ENCODE results near the gene UBE2S. TPM values are rescaled to one million over a fixed set of nuclear protein-coding genes. Genes with fewer than 3 reads are reported as not detected.

The UBE2S gene
- total and polyA plus RNA-seq, 2 of the 8 experiments (the other 6 are each of a cell fraction or from before 2014, with no cell fraction given) = 398 to 530 TPM

DNA sequence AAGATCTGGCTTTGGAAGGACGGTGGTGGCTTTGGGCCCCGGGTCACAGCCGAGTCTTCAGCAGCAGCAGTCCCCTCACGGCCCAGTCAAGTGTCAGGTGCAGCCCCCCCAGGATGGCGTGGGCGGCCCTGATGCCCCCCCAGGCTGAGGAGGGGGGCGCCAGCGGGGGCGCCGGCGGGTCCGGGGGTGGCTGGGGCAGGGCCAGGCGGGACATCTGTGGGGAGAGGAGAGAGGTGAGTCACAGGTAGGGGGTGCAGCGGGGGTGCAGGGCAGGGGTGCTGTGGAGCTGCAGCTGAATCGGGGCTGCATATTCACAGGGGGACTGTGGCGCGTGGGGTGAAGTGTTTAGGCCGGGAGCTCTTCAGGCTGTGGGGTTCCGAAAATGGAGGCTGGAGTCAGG is 41.6 kb downstream of the UBE2S start:
- H3K27me3 ChIP-seq (replicated peaks in 1 of 4; ENCODE audit: control insufficient read depth in 3 of 4, extremely low read depth in 1 of 4, insufficient read depth in 3 of 4, low read length in 3 of 4) = peaks cover 4 to 28% (median 25%) of the 10 kb centered on the region in 4 experiments
- no peak overlapping the region for H2BK15ac ChIP-seq (ENCODE audit: low read length)
- H2AFZ ChIP-seq (ENCODE audit: low read length) = no peak overlapping the region
- H3K14ac ChIP-seq (ENCODE audit: insufficient read length) = no peak overlapping the region
- H3K18ac ChIP-seq (ENCODE audit: extremely low read depth, low read length) = no peak overlapping the region
- H3K79me2 ChIP-seq (ENCODE audit: control insufficient read depth in 1 of 2, insufficient read depth in 2 of 2, low read length in 2 of 2) = no peaks in the 10 kb centered on the region
- no peak overlapping the region for H4K5ac ChIP-seq (ENCODE audit: insufficient read length, low read depth, low read length)
- no peak overlapping the region for H2BK12ac ChIP-seq (ENCODE audit: low read depth, low read length)
- H3K27ac ChIP-seq (ENCODE audit: low read depth, low read length) = no peak overlapping the region
- H4K8ac ChIP-seq (ENCODE audit: extremely low read depth, insufficient read depth, low read length) = peak overlapping the region; percentile 41
- no peak overlapping the region for H3K23ac ChIP-seq (ENCODE audit: insufficient read length)
- CTCF ChIA-PET (ENCODE audit: partially characterized antibody) = interaction anchor here (0.5 to 1.6 kb wide), 7 partner anchors 10 to 187 kb away, joined by 3 to 9 read pairs (median 4); no protein-coding TSS in a partner anchor
- H3K4me1 ChIP-seq (replicated peaks in 1 of 4; ENCODE audit: control insufficient read depth in 3 of 4, insufficient read depth in 4 of 4, low read length in 3 of 4) = peaks cover 0 to 23% (median 17%) of the 10 kb centered on the region in 4 experiments; a peak in 6 of 7 replicates
- no peak overlapping the region for H2BK120ac ChIP-seq (replicated peaks; ENCODE audit: low read depth, low read length)
- no peaks in the 10 kb centered on the region for H3K79me1 ChIP-seq (ENCODE audit: low read depth, low read length)
- H3K9me3 ChIP-seq (ENCODE audit: insufficient read depth in 2 of 2, low read depth in 1 of 2, low read length in 1 of 2) = no peaks in the 10 kb centered on the region
- DNase-seq (ENCODE audit: low read depth in 1 of 2, low spot score in 2 of 2) = no peak
- no peak for FAIRE-seq
- no peak overlapping the region for H3K9ac ChIP-seq (replicated peaks in 1 of 4; ENCODE audit: extremely low read depth in 1 of 4, low read depth in 3 of 4, low read length in 3 of 4)
- peaks cover 9% of the 10 kb centered on the region; the same call in 1 of the 2 replicates for H3K23me2 ChIP-seq (ENCODE audit: low read depth, low read length)
- POLR2A ChIA-PET (ENCODE audit: partially characterized antibody) = interaction anchor here (0.6 to 1.6 kb wide), 9 partner anchors 9 to 86 kb away, joined by 3 to 9 read pairs (median 3); partner anchors contain the start of genes HSPBP1, TMEM190, TMEM238 and UBE2S
- no peak for TF ChIP-seq YY1 (IDR thresholded peaks at IDR 0.05; ENCODE audit: low read depth, low read length)
- TF ChIP-seq NRF1 (IDR thresholded peaks at IDR 0.05; ENCODE audit: low read depth, low read length) = no peak
- TF ChIP-seq RBBP5 (IDR thresholded peaks at IDR 0.05; ENCODE audit: borderline replicate concordance, low read depth, low read length) = no peak
- no peak for TF ChIP-seq KDM1A (IDR thresholded peaks at IDR 0.05; ENCODE audit: borderline replicate concordance, low read length)
- TF ChIP-seq TEAD4 (IDR thresholded peaks at IDR 0.05; ENCODE audit: low read depth, low read length) = no peak
- no peak for TF ChIP-seq SUZ12 (IDR thresholded peaks at IDR 0.05; ENCODE audit: low read length)
- no peak for TF ChIP-seq RAD21 (IDR thresholded peaks at IDR 0.05 in 1 of 2, conservative IDR thresholded peaks at IDR 0.05 in 1 of 2; ENCODE audit: low read depth in 2 of 2, low read length in 2 of 2)
- no peak for TF ChIP-seq CHD2 (IDR thresholded peaks at IDR 0.05; ENCODE audit: low read length)
- no peak for TF ChIP-seq TAF1 (IDR thresholded peaks at IDR 0.05; ENCODE audit: low read depth, low read length)
- TF ChIP-seq EGR1 (IDR thresholded peaks at IDR 0.05; ENCODE audit: borderline replicate concordance, low read depth, low read length) = no peak
- no peaks in the 10 kb centered on the region for H4K20me1 ChIP-seq (replicated peaks in 1 of 2; ENCODE audit: control insufficient read depth in 1 of 2, insufficient read depth in 2 of 2, low read length in 2 of 2)
- no peak overlapping the region for H3K56ac ChIP-seq (replicated peaks; ENCODE audit: insufficient read length, low read depth, low read length)
- no peak overlapping the region for H2BK5ac ChIP-seq (ENCODE audit: low read depth, low read length)
- no peak overlapping the region for H2AK5ac ChIP-seq (ENCODE audit: low read depth, low read length)
- H3K4me2 ChIP-seq (ENCODE audit: insufficient read depth in 1 of 2, low read depth in 2 of 2, low read length in 2 of 2) = no peak overlapping the region
- no peaks in the 10 kb centered on the region for H3K36me3 ChIP-seq (ENCODE audit: control insufficient read depth in 2 of 4, insufficient read depth in 4 of 4, low read length in 3 of 4)
- no peak overlapping the region for H2BK20ac ChIP-seq (ENCODE audit: low read length)
- H3K4ac ChIP-seq (replicated peaks; ENCODE audit: insufficient read length, low read depth, low read length) = no peak overlapping the region
- H3K4me3 ChIP-seq (ENCODE audit: extremely low read depth in 1 of 4, insufficient read depth in 2 of 4, low read depth in 3 of 4, low read length in 4 of 4) = no peak overlapping the region
- H4K91ac ChIP-seq (replicated peaks; ENCODE audit: insufficient read length, low read length) = no peak overlapping the region
- 86% methylated on average over 12 of the region's 19 CpGs; no CpG with 5 or more reads in 1 of the 2 experiments for WGBS, 2 experiments (ENCODE audit: extremely low coverage in 1 of 2, insufficient coverage in 1 of 2, insufficient read length in 1 of 2, insufficient replicate concordance in 2 of 2, low coverage in 1 of 2, low lambda C conversion rate in 2 of 2, missing lambda C conversion rate in 1 of 2)

Data from H1 (cell line).